ENCODE results near the gene MAN1A2.

GRCh38 chr1:117364240-117364639 lies 3.0 kb upstream of the MAN1A2 start:
- TF ChIP-seq CTCF (IDR thresholded peaks at IDR 0.05): no peak
- no peak for TF ChIP-seq POLR2AphosphoS5 (IDR thresholded peaks at IDR 0.05; ENCODE audit: insufficient read depth in 1 of 2, low read depth in 1 of 2)
- TF ChIP-seq POLR2A (IDR thresholded peaks at IDR 0.05): no peak

Measured in vagina (tissue), 2 donors.